Progenitor cell of endocrine pancreas (in vitro differentiated cells): Measurements from ENCODE around the gene ZNF70. TPM values are rescaled to one million over a fixed set of nuclear protein-coding genes. Genes with fewer than 3 reads are reported as not detected.
"Not testable (repeated sequence)": the region's sequence is repeated elsewhere in the genome, so short reads cannot be mapped to it uniquely, and the experiment has no call there.

Experiments
- DNase-seq: peaks from one replicate; pipeline ENCODE4 v3.0.0; 2021; ENCODE audit warnings: low spot score; ENCODE audit not compliant: unreplicated experiment
- H3K27ac Mint-ChIP-seq: 2 replicates; pipeline ENCODE4 v1.8.0; 2021; ENCODE audit warnings: mild to moderate bottlenecking, moderate library complexity, mixed read lengths
- H3K27me3 Mint-ChIP-seq: 2 replicates; pipeline ENCODE4 v1.8.0; 2021; ENCODE audit warnings: mixed read lengths
- H3K36me3 Mint-ChIP-seq: 2 replicates; pipeline ENCODE4 v1.8.0; 2022; ENCODE audit warnings: mixed read lengths; ENCODE audit not compliant: insufficient read depth
- H3K4me1 Mint-ChIP-seq: 2 replicates; pipeline ENCODE4 v1.8.0; 2021; ENCODE audit warnings: low read depth, mixed read lengths
- H3K4me3 Mint-ChIP-seq: 2 replicates; pipeline ENCODE4 v1.8.0; 2021; ENCODE audit warnings: low read depth, mild to moderate bottlenecking, moderate library complexity, mixed read lengths
- H3K9me3 Mint-ChIP-seq: 2 replicates; pipeline ENCODE4 v1.8.0; 2021; ENCODE audit warnings: low read depth, mixed read lengths
- CTCF ChIP-seq: fragments of 200-600 bp; sonication (generic); IDR thresholded peaks from one replicate; pipeline ENCODE4 v1.5.0; 2021; ENCODE audit warnings: antibody characterized with exemption, mild to moderate bottlenecking; ENCODE audit not compliant: unreplicated experiment
- total RNA-seq: library from RNA; stranded (reverse); gene quantifications from 2 replicates; pipeline ENCODE4 v1.2.1, GENCODE V29; 2021

Gene ZNF70
- total RNA-seq, 1 donor from 2014 or later, result 9.8 TPM

- Mint-ChIP-seq H3K27ac (no peak overlapping the region), H3K4me1 (no peaks in the 10 kb centered on the region), H3K9me3 (no peaks in the 10 kb centered on the region), H3K27me3 (no peaks in the 10 kb centered on the region), H3K36me3 (peaks cover 2% of the 10 kb centered on the region), H3K4me3 (no peak overlapping the region)
- no peak for DNase-seq
- TF ChIP-seq CTCF, result no peak
These were observed 13.2 kb downstream of the ZNF70 start for GRCh38 chr22:23737696-23738095.

- not testable (repeated sequence) for H3K4me1 Mint-ChIP-seq, H3K27ac Mint-ChIP-seq, DNase-seq, H3K36me3 Mint-ChIP-seq, H3K9me3 Mint-ChIP-seq, H3K27me3 Mint-ChIP-seq, H3K4me3 Mint-ChIP-seq
These were observed 22.8 kb downstream of the ZNF70 start for GRCh38 chr22:23728108-23728507.

- H3K4me1 Mint-ChIP-seq, result no peaks in the 10 kb centered on the region
- no peaks in the 10 kb centered on the region for H3K36me3 Mint-ChIP-seq
- no peaks in the 10 kb centered on the region for H3K27me3 Mint-ChIP-seq
- H3K9me3 Mint-ChIP-seq, result no peaks in the 10 kb centered on the region
- DNase-seq, result no peak
- H3K27ac Mint-ChIP-seq, result no peak overlapping the region
- H3K4me3 Mint-ChIP-seq, result no peak overlapping the region
- TF ChIP-seq CTCF, result no peak
These were observed 28.2 kb downstream of the ZNF70 start for GRCh38 chr22:23722724-23723123.

- H3K4me1 Mint-ChIP-seq, result peaks cover 2% of the 10 kb centered on the region
- no peak overlapping the region for H3K4me3 Mint-ChIP-seq
- no peaks in the 10 kb centered on the region for H3K27me3 Mint-ChIP-seq
- no peak for TF ChIP-seq CTCF
- no peaks in the 10 kb centered on the region for H3K36me3 Mint-ChIP-seq
- no peaks in the 10 kb centered on the region for H3K9me3 Mint-ChIP-seq
- H3K27ac Mint-ChIP-seq, result no peak overlapping the region
- no peak for DNase-seq
These were observed 28.8 kb downstream of the ZNF70 start for GRCh38 chr22:23722160-23722559.

GRCh38 chr22:23720855-23721254, 30.1 kb downstream of the ZNF70 start:
- Mint-ChIP-seq H3K4me3 (no peak overlapping the region), H3K27me3 (no peaks in the 10 kb centered on the region), H3K4me1 (peaks cover 2% of the 10 kb centered on the region), H3K27ac (peak overlapping the region; percentile 37), H3K9me3 (no peaks in the 10 kb centered on the region), H3K36me3 (no peaks in the 10 kb centered on the region)
- DNase-seq, result no peak
- TF ChIP-seq CTCF, result no peak

- no peak for TF ChIP-seq CTCF
- no peak for DNase-seq
- Mint-ChIP-seq H3K9me3 (no peaks in the 10 kb centered on the region), H3K27me3 (no peaks in the 10 kb centered on the region), H3K27ac (no peak overlapping the region), H3K36me3 (peaks cover 5% of the 10 kb centered on the region), H3K4me3 (peak overlapping the region; percentile 37), H3K4me1 (peaks cover 3% of the 10 kb centered on the region)
These were observed 32.3 kb downstream of the ZNF70 start for GRCh38 chr22:23718371-23719165.
